Skeletal muscle cell (primary cell): Measurements from ENCODE around the gene C1orf56.

Experiments used
- DNase-seq: peaks from one replicate; pipeline ENCODE4 v3.0.0-alpha.2; 2010; ENCODE audit warnings: low read depth
- H3K4me3 ChIP-seq: 2 replicates; pipeline ENCODE4 v1.5.1; 2011; ENCODE audit warnings: low read depth, mild to moderate bottlenecking, control low read depth, low read length, moderate library complexity

The C1orf56 gene

GRCh38 chr1:151047591-151047924, at the start of gene C1orf56:
Gene C1orf56 (plus strand): TSS chr1:151047751. CDS start chr1:151047848, 97 bp downstream.
- DNase-seq, result no peak
- H3K4me3 ChIP-seq, result peak within 1 kb of the TSS; percentile 74

GRCh38 chr1:150997949-150998348, 49.6 kb upstream of the C1orf56 start:
- H3K4me3 ChIP-seq, result no peak overlapping the region
- no peak for DNase-seq

- DNase-seq, result peak; percentile 32
- no peak overlapping the region for H3K4me3 ChIP-seq
These were observed 48.4 kb upstream of the C1orf56 start for GRCh38 chr1:150999051-150999674.

GRCh38 chr1:150999926-151000325, 47.6 kb upstream of the C1orf56 start:
- H3K4me3 ChIP-seq, result no peak overlapping the region
- DNase-seq, result no peak

- H3K4me3 ChIP-seq, result no peak overlapping the region
- no peak for DNase-seq
These were observed 47.1 kb upstream of the C1orf56 start for GRCh38 chr1:151000408-151000807.

- H3K4me3 ChIP-seq, result no peak overlapping the region
- no peak for DNase-seq
These were observed 45.9 kb upstream of the C1orf56 start for GRCh38 chr1:151001602-151002001.

- no peak for DNase-seq
- no peak overlapping the region for H3K4me3 ChIP-seq
These were observed 45.5 kb upstream of the C1orf56 start for GRCh38 chr1:151002051-151002450.

GRCh38 chr1:151002611-151003010, 44.9 kb upstream of the C1orf56 start:
- no peak for DNase-seq
- H3K4me3 ChIP-seq, result no peak overlapping the region

GRCh38 chr1:151003180-151003579, 44.4 kb upstream of the C1orf56 start:
- H3K4me3 ChIP-seq, result no peak overlapping the region
- no peak for DNase-seq

GRCh38 chr1:151005729-151006319, 41.7 kb upstream of the C1orf56 start:
- H3K4me3 ChIP-seq, result peak overlapping the region; percentile 53
- DNase-seq, result no peak

GRCh38 chr1:151006327-151007052, 41.1 kb upstream of the C1orf56 start, which contains the start of gene MINDY1:
Gene MINDY1 (minus strand): TSS chr1:151006902. CDS start chr1:151002617, 4,285 bp downstream.
- peak within 1 kb of the TSS; percentile 53 for H3K4me3 ChIP-seq
- DNase-seq, result peak; percentile 70

- DNase-seq, result no peak
- H3K4me3 ChIP-seq, result peak overlapping the region; percentile 75
These were observed 39.7 kb upstream of the C1orf56 start for GRCh38 chr1:151007853-151008243.

- DNase-seq, result peak; percentile 81
- H3K4me3 ChIP-seq, result peak within 1 kb of the TSS; percentile 75
These were observed 39.0 kb upstream of the C1orf56 start, which contains the start of gene PRUNE1 for GRCh38 chr1:151008244-151009205. Gene PRUNE1 (plus strand): TSS chr1:151008449. CDS start chr1:151008633, 184 bp downstream.

- DNase-seq, result no peak
These were observed 38.4 kb upstream of the C1orf56 start for GRCh38 chr1:151009206-151009587.

GRCh38 chr1:151009674-151010345, 37.7 kb upstream of the C1orf56 start:
- no peak for DNase-seq
- H3K4me3 ChIP-seq, result no peak overlapping the region

More at GRCh38 chr1:151009206-151009587, 38.4 kb upstream of the C1orf56 start:
- peak overlapping the region; percentile 75 for H3K4me3 ChIP-seq

- DNase-seq, result no peak
- H3K4me3 ChIP-seq, result no peak overlapping the region
These were observed 37.2 kb upstream of the C1orf56 start for GRCh38 chr1:151010346-151010726.

- H3K4me3 ChIP-seq, result no peak overlapping the region
- no peak for DNase-seq
These were observed 36.2 kb upstream of the C1orf56 start for GRCh38 chr1:151011154-151011850.

- no peak for DNase-seq
- H3K4me3 ChIP-seq, result no peak overlapping the region
These were observed 34.7 kb upstream of the C1orf56 start for GRCh38 chr1:151012684-151013471.
